NB4 (cell line): Measurements from ENCODE around the gene MEX3A.
A peak's percentile ranks its signal among the peaks of the same experiment; 100 is the strongest.

Experiments used
- DNase-seq: peaks from one replicate; pipeline ENCODE4 v3.0.0; 2010; ENCODE audit warnings: low read depth
- H3K4me3 ChIP-seq: one replicate; pipeline ENCODE4 v1.5.1; 2011; ENCODE audit warnings: mild to moderate bottlenecking, low read depth, low read length, moderate library complexity
- CTCF ChIP-seq: IDR thresholded peaks from one replicate; pipeline ENCODE4 v1.5.1; 2012; ENCODE audit warnings: low read depth, low read length
- MAX ChIP-seq: IDR thresholded peaks from 2 replicates; pipeline ENCODE4 v1.6.1; 2011; ENCODE audit warnings: low read depth, low read length
- MYC ChIP-seq: IDR thresholded peaks from 2 replicates; pipeline ENCODE4 v1.6.1; 2011; ENCODE audit warnings: low read depth, low read length
- POLR2A ChIP-seq: IDR thresholded peaks from 2 replicates; pipeline ENCODE4 v1.6.1; 2011; ENCODE audit warnings: mild to moderate bottlenecking; ENCODE audit not compliant: insufficient read length; ENCODE audit errors: extremely low read depth

Gene MEX3A

GRCh38 chr1:156114101-156114918, 32.0 kb upstream of the MEX3A start, which contains the start of gene LMNA:
TSS of gene LMNA (plus strand) at chr1:156114711. CDS start at chr1:156114919, 208 bp downstream.
- peak within 1 kb of the TSS; percentile 93 for H3K4me3 ChIP-seq
- TF ChIP-seq MAX (peak; percentile 91), POLR2A (peak; percentile 77), CTCF (no peak), MYC (peak; percentile 93)
- DNase-seq, result peak; percentile 96

GRCh38 chr1:156113282-156113950, 31.2 kb upstream of the MEX3A start:
- H3K4me3 ChIP-seq, result no peak overlapping the region
- DNase-seq, result no peak

GRCh38 chr1:156112276-156113137, 30.2 kb upstream of the MEX3A start:
- TF ChIP-seq POLR2A, result no peak
- TF ChIP-seq MAX, result no peak
- no peak for TF ChIP-seq MYC
- TF ChIP-seq CTCF, result no peak
- H3K4me3 ChIP-seq, result no peak overlapping the region
- DNase-seq, result no peak

More at GRCh38 chr1:156113282-156113950, 31.2 kb upstream of the MEX3A start:
- TF ChIP-seq MYC (no peak), MAX (no peak), CTCF (no peak), POLR2A (no peak)

GRCh38 chr1:156111355-156111962, 29.2 kb upstream of the MEX3A start:
- TF ChIP-seq MYC, result no peak
- TF ChIP-seq POLR2A, result no peak
- no peak for TF ChIP-seq MAX
- TF ChIP-seq CTCF, result no peak
- H3K4me3 ChIP-seq, result no peak overlapping the region
- no peak for DNase-seq

- H3K4me3 ChIP-seq, result no peak overlapping the region
- TF ChIP-seq MYC (no peak), CTCF (no peak), MAX (no peak), POLR2A (no peak)
- no peak for DNase-seq
These were observed 28.0 kb upstream of the MEX3A start for GRCh38 chr1:156110252-156110651.
